ENCODE measurements around the gene GBF1. TPM values are rescaled to one million over a fixed set of nuclear protein-coding genes. Genes with fewer than 3 reads are reported as not detected.

GBF1 gene
- total RNA-seq, 2 experiments from 2014 or later, result 28.8 to 30.9 TPM

- DNase-seq, result no peak
- no peak overlapping the region for H3K27ac ChIP-seq (ENCODE audit: low read depth in 1 of 2, low read length in 2 of 2)
- no peak for TF ChIP-seq CTCF (IDR thresholded peaks at IDR 0.05)
- H3K27me3 Mint-ChIP-seq, result no peaks in the 10 kb centered on the region
- H3K4me1 Mint-ChIP-seq (ENCODE audit: low read depth), result peaks cover 22% of the 10 kb centered on the region
- peaks cover 5% of the 10 kb centered on the region for H3K4me1 ChIP-seq (ENCODE audit: insufficient read depth, low read length)
- ATAC-seq (ENCODE audit: poor library complexity), result no peak
- no peaks in the 10 kb centered on the region for H3K36me3 ChIP-seq (ENCODE audit: insufficient read depth, low read length)
- peaks cover 5% of the 10 kb centered on the region for H3K36me3 Mint-ChIP-seq (ENCODE audit: low read depth)
- POLR2A ChIA-PET, result no interaction called here
- intact Hi-C loops (cut with DNase I, micrococcal nuclease), result no loop called here
- no peaks in the 10 kb centered on the region for H3K9me3 ChIP-seq (ENCODE audit: control insufficient read depth in 1 of 2, insufficient read depth in 1 of 2, low read length in 2 of 2)
- H3K27ac Mint-ChIP-seq, result no peak overlapping the region
- no peak overlapping the region for H3K4me3 ChIP-seq (ENCODE audit: low read length)
- H3K9me3 Mint-ChIP-seq, result no peaks in the 10 kb centered on the region
- H3K4me3 Mint-ChIP-seq, result no peak overlapping the region
- CTCF ChIA-PET, result no interaction called here
- H3K27me3 ChIP-seq (ENCODE audit: control insufficient read depth in 1 of 2, insufficient read depth in 2 of 2, low read length in 2 of 2), result no peaks in the 10 kb centered on the region
These were observed 69.5 kb downstream of the GBF1 start for GRCh38 chr10:102314801-102315200.

- Mint-ChIP-seq H3K36me3 (ENCODE audit: low read depth) (peaks cover 12% of the 10 kb centered on the region), H3K4me3 (no peak overlapping the region), H3K4me1 (ENCODE audit: low read depth) (peaks cover 18% of the 10 kb centered on the region), H3K27me3 (no peaks in the 10 kb centered on the region), H3K9me3 (no peaks in the 10 kb centered on the region), H3K27ac (no peak overlapping the region)
- no peaks in the 10 kb centered on the region for H3K9me3 ChIP-seq (ENCODE audit: control insufficient read depth in 1 of 2, insufficient read depth in 1 of 2, low read length in 2 of 2)
- intact Hi-C loops (cut with DNase I, micrococcal nuclease), result no loop called here
- TF ChIP-seq CTCF (IDR thresholded peaks at IDR 0.05), result no peak
- H3K27ac ChIP-seq (ENCODE audit: low read depth in 1 of 2, low read length in 2 of 2), result no peak overlapping the region
- H3K4me1 ChIP-seq (ENCODE audit: insufficient read depth, low read length), result no peaks in the 10 kb centered on the region
- H3K27me3 ChIP-seq (ENCODE audit: control insufficient read depth in 1 of 2, insufficient read depth in 2 of 2, low read length in 2 of 2), result no peaks in the 10 kb centered on the region
- ATAC-seq (ENCODE audit: poor library complexity), result no peak
- ChIA-PET CTCF (no interaction called here), POLR2A (no interaction called here)
- H3K4me3 ChIP-seq (ENCODE audit: low read length), result no peak overlapping the region
- peaks cover 2% of the 10 kb centered on the region for H3K36me3 ChIP-seq (ENCODE audit: insufficient read depth, low read length)
- DNase-seq, result no peak
These were observed 71.1 kb downstream of the GBF1 start for GRCh38 chr10:102316421-102316820.

- ChIA-PET CTCF (interaction anchor here (0.6 to 1.0 kb wide), 4 partner anchors 11 to 133 kb away, joined by 3 to 5 read pairs (median 3); no protein-coding TSS in a partner anchor), POLR2A (no interaction called here)
- Mint-ChIP-seq H3K27me3 (no peaks in the 10 kb centered on the region), H3K4me1 (ENCODE audit: low read depth) (peaks cover 41% of the 10 kb centered on the region), H3K27ac (peak overlapping the region; percentile 56), H3K4me3 (no peak overlapping the region), H3K9me3 (no peaks in the 10 kb centered on the region), H3K36me3 (ENCODE audit: low read depth) (peaks cover 12% of the 10 kb centered on the region)
- ATAC-seq (ENCODE audit: poor library complexity) (peak; percentile 77), DNase-seq (peak in 13 of 14 experiments; percentile 1 to 70 (median 21))
- no peak for TF ChIP-seq CTCF (IDR thresholded peaks at IDR 0.05)
- peaks cover 6% of the 10 kb centered on the region for H3K36me3 ChIP-seq (ENCODE audit: insufficient read depth, low read length)
- H3K27ac ChIP-seq (ENCODE audit: low read depth in 1 of 2, low read length in 2 of 2), result no peak overlapping the region
- H3K4me1 ChIP-seq (ENCODE audit: insufficient read depth, low read length), result peaks cover 17% of the 10 kb centered on the region
- H3K9me3 ChIP-seq (ENCODE audit: control insufficient read depth in 1 of 2, insufficient read depth in 1 of 2, low read length in 2 of 2), result no peaks in the 10 kb centered on the region
- H3K27me3 ChIP-seq (ENCODE audit: control insufficient read depth in 1 of 2, insufficient read depth in 2 of 2, low read length in 2 of 2), result no peaks in the 10 kb centered on the region
- H3K4me3 ChIP-seq (ENCODE audit: low read length), result no peak overlapping the region
- intact Hi-C loops (cut with DNase I, micrococcal nuclease), result no loop called here
These were observed 77.6 kb downstream of the GBF1 start for GRCh38 chr10:102322914-102323313.
